Stimulated activated CD8-positive, alpha-beta memory T cell treated with anti-CD3 and anti-CD28 coated beads, Interleukin-7, amount 100 ng/mL, for 1 hour (primary cell): ENCODE results near the gene L3MBTL4.
"Not testable (repeated sequence)": the region's sequence is repeated elsewhere in the genome, so short reads cannot be mapped to it uniquely, and the experiment has no call there.

Source experiments
- DNase-seq, 2 donors: peaks; one replicate each; pipeline ENCODE4 v3.0.0-alpha.2; 2020; ENCODE audit warnings: low read depth in 2 of 2

L3MBTL4 gene

DNA sequence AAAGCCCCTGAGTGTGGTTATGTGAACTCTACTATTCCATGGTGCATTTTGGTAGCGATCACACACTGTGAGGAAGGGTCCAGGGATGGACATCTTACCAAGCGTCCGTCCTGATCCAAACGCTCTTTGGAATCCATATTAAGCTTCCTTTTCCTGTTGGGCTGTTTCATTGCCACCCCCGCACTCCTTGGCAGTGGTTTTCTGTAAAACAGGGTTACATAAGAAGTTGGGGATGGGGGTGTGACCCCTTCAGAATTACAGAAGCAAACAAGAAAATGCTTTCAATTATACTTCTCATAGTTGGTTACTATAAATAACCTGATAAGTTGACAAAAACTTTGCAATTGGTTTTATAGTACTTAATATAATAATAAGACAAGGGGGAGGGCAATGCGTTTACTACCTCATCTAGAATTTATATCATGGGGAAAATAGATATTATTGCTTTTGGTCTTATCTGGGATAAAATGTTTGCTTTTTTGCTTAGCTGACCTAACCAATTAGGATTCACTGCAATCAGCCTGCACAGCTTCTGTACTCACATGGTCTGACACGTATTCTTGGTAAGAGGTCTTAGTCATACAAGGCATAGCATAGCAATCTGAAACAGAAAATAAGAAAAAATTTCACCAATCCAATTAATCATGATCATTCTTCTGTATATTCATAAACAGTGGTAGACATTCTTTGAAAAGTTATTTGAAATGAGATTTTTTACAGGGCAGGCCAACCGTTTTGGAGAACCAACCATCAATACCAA lies 103.1 kb downstream of the L3MBTL4 start:
- no peak for DNase-seq

DNA sequence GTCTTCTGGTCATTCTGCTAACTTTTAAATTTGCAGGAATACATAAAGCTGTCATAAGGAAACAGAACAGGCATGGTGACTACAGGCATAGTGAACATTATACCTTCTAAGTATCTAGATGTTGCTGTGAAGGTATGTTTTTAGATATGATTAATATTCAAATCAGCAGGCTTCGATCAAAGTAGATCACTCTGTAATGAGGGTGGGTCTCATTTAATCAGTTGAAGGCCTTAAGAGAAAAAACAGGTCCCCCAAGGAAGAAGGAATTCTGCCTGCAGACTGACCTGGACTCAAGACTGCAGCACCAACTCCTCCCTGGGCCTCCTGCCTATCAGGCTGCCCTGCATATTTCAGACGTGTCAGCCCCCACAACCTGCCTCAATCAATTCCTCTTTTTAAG lies 104.0 kb downstream of the L3MBTL4 start:
- DNase-seq: no peak

DNA sequence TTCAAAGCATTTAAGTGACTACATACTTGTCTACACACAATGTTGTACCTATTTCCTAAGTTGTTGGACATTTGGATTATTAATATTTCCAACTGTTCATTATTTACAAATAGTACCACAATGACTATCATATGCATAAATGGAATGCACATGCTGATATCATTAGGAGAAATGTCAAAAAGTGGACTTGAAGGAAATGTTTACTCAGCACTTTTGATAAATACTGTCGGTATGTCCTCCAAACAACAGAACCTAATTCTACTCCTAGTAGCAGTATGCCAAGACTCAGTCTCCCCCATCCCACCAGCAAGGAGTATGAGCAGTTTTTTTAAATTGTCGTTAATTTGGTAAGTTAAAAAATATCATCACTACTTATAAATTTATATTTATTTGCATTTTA lies 116.8 kb downstream of the L3MBTL4 start:
- no peak for DNase-seq

DNA sequence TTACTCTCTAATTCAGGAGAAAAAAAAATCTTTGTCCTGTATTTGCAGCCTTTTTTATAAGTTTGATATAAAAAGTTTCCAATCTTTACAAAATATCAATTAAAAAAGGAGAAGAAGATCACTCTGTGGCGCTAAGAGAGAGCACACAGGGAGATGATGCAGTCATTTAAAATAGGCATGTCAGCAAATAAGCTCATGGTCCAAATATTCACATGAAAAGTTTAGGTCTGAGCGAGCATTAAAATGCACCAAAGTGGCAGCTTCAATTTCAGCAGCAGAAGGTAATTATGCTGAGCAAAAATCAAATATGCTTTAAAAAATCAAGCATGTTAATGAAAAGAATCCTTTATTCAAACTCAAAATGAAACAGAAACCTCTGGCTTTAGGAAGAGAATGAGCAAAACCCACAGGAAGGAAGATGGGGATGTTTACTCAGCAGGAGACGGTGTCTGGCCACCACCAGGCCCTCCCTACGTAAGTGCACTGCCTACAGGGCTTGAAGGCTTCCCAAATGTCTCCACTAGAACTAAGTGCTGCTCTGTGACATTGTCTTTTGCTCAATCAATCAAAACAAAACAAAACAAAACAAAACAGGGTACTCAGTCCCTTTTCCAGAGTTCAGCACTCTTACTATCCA lies 120.4 kb downstream of the L3MBTL4 start:
- no peak for DNase-seq

DNA sequence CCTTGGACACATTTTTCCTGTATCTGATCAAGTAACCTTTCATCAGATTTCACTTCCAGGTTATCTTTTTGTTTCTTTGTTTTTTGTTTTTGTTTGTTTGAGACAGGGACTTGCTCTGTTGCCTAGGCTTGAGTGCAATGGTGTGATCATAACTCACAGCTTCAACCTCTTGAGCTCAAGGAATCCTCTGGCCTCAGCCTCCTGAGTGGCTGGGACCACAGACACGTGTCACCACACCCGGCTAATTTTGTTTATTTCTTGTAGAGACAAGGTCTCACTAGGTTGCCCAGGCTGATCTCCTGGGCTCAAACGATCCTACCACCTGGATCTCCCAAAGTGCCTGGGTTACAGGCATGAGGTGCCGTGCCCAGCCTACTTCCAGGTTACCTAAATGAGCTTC lies 124.9 kb downstream of the L3MBTL4 start:
- no peak for DNase-seq

DNA sequence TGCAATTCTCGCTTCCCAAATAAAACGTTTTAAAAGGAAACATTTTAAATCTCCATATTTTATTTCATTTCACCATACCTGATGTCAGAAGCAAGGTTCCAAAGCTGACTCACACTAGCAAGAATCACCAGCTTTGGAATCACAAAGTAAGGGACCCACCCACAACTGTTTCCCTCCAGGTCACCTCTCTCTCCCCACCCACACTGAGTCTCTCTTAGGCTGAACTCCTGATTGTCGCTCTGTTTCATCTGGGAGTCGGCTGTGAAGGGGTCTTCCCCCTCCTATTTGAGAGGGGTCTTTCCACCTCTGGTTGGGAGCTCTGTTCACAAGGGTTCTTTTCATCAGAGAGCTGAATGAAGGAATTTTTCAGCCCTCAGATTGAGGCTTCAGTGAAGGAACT lies 128.1 kb downstream of the L3MBTL4 start:
- DNase-seq: no peak

DNA sequence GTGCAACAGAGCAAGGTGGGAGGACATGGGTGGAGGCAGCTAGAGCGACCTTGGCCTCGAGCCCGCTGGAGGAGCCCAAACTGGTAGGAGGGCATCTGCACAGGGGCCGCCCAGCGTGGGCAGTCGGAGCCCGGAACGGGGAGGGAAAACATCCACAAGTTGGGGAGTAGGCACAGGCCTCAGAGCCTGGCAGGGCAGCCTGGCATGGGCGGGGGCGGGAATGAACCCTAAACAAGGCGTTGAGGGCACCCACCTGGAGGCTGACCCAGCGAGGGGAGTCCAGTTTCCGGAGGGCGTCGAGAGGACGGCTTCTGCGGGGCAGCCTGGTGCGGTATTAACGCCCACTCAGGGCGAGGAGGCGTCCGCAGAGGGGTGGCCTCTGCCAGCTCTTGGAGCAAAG lies 129.9 kb downstream of the L3MBTL4 start:
- DNase-seq: no peak

DNA sequence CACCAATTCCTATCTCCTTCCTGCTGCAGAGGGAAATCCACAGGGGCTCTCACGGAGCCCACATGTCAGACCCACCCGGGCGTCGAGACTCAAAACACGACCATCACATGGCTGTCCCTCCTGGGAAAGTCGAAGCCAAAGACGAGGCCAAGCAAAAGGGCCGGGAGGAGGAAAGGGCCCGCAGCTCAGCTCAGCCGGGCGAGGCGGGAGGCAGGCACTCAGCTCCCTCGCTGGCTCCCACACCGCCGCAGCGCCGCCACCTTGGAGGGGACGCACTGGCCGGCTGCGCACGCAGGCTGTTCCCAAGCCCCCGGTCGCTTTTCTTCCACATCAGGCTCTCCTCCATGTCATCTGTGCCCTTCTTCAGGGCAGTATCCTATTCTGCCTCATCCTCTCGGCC lies 130.4 kb downstream of the L3MBTL4 start:
- DNase-seq: no peak

DNA sequence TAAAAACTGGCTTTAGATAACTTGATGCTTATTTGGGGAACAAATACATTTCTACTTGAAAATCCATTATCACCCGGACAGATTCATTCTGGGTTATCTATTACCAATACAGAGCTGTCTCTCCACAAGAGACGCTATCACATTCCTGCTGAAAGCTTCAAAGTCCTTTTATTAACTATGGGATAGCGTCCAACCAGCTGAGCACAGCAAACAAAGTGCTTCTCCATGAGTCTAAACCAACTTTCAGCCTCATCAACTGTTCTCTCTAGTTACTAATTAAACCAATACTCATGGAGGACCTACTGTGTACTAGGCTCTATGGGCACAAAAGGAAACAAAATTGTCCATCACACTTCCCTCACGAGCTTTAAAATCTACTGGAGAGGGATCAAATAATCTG lies 132.8 kb downstream of the L3MBTL4 start:
- DNase-seq: no peak

DNA sequence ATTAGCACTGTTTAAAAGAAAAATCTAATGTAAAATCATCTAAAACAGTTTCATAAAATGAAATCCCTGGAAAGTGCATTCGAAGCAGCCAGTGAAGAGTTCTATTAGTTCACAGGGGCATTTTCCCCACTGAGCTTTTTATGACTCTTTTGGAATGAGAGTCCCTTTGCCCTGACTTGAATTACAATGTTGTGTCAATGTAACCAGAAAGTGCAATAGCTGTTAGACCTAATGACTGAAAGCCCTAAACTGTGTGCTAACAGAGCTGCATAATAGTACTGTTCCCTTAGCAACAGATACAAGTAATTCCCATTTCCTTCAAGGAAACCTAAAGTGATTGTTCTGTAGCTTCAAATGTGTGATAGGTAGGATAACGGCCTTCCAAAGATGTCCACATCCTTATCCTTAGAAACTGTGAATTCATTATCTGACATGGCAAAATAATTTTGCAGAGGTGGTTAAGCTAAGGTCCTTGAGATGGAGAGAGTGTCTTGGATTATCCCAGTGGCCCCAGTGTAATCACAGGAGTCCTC lies 134.4 kb downstream of the L3MBTL4 start:
- no peak for DNase-seq

DNA sequence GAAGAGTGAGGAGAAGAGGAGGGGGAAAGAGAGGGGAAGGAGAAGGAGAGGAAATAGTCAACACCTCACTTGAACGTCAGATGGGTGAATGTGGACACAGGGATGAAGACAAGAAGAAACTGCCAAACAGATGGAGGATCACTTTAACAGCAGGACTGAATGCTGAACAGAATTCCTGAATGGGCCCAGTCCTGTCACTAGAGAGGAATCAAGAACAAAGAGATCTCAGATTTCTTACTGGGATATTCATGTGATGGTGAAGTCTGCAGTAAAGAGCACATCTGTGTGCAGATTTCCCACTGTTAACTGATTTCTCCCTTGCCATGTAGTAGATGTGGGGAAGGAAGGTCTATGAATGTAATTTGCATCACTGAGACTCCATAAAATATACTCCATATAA lies 135.4 kb downstream of the L3MBTL4 start:
- DNase-seq: no peak

DNA sequence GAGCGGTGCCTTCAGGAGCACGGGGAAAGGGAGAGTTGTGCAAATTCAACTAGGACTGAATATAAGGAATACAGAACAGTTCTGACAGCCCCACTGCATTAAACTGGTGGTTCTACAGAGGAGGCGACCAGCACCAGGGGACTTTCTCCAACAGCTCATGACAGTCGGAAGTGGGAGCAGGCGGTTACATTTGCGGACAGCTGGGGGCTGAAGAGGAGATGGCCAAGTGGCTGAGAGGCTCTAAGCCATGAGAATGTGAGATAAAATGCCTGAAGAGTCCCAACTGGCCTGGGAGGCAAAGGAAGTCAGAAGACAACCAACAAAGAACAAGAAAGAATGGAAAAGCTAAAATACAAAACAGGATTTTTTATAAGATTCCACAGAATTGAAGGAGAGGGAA lies 141.3 kb downstream of the L3MBTL4 start:
- DNase-seq: no peak

DNA sequence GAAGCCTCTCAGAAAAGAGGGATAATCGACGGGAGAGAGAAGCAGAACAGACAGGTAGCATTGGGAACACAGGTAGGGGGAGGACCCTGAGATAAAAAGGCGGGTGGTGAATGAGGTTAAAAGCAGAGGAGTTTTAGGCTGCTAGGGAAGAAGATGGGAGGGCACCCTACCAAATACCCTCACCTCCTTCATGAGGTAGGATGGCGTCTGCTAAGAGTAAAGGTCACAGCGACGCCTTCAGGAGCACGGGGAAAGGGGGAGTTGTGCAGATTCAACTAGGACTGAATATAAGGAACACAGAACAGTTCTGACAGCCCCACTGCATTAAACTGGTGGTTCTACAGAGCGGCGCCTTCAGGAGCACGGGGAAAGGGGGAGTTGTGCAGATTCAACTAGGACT lies 142.6 kb downstream of the L3MBTL4 start:
- DNase-seq: not testable (repeated sequence)

DNA sequence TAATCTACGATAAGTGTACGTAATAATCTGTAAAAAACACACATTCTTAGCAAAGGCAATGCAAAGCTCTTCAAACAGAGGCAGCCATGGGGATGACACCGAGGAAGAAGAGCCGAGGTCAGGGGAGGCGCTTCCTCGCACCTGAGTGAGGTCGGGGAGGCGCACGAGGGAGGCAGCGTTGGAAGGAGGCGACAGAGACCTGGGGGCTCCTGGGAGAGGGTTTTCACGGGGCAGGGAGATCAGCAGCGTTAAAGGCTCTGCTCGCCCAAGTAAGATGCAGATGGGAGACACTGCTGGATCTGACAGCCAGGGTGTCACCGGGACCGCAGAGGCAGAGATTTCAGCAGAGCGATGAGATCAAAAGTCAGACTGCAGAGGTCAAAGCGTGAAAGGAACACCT lies 143.1 kb downstream of the L3MBTL4 start:
- no peak for DNase-seq

DNA sequence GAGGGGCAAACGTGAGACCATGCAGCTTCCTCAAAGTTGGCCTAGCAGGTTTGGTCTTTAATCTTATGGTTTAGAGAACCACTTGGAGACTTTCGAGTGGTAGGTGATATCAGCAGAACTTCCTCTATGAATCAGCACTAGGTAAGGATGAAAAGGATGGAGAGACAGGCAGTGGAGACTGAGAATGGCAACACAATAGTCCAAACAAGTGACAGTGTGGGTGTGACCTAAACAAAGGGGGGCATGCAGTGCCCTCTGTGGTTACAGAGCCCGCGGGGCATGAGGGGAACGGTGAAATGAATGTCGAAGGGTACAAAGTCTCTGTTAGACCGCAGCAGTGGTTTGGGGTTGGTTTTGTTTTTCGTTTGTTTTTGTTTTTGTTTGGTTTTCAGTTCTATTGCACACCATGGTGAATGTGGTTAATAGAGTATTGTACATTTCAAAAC lies 143.9 kb downstream of the L3MBTL4 start:
- no peak for DNase-seq

DNA sequence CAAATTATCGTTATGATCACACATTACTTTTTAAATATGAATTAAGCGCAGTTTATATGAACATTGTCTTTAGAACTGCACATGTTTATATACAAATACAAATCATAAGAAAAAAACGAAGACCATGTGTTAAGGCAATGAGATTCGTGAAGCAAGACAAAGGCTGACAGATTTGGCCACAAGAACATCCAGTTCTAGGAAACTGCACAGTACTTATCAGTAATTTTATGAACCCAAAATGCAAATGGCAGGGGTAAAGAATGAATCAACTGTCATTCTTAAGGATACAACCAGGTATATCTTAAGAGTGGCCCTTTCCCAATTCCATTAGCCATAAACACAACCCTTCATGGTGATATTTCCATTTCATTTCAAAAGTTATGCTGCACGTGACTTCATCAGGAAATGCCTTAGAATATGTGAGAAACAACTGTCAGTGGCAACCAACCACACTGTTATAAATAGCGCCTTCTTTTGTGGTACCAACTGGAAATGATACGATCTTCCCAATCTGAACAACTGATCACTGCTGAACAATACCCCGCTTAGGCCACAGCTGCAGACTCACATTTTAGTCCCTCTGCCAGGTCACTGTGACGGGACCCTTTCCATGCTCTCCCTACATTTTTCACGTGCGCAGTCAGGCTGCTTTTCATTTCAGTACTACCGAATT lies 144.9 kb downstream of the L3MBTL4 start:
- DNase-seq: no peak

DNA sequence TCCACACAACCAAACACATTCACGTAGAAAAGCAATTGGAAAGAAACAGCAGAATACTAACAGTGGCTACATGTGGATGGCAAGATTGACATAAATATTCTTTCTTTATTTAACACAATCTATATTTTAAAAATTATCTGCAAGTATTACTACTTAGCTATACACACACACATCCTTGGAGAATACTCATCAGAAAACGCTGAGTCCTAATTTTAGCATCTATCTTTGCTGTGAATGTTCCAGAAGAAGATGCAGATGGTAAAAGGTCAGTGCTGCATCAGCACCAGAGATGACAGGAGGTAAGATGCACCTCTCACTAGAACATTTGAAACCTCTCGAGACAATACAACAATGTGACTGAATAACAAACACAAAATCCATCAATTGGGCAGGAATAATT lies 148.5 kb downstream of the L3MBTL4 start:
- DNase-seq: no peak

DNA sequence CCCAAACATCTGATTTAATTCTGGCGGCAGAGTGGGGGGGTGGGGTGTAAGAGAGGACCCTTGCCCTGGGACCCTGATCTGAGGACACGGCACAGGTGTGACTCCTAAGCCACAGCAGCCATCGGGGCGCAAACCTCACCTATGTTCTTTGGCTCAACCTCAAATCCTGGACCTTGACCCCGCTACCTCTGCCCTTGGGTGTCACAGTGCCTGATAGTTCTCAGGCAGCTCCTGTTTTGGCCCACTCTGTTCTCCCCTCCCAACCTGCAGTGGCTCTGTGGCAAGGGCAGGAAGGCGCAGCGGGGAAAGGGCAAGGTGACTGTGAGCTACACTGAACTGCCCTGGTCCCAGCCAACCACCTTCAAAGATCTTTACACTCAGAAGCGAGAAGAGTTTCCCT lies 152.8 kb downstream of the L3MBTL4 start:
- no peak for DNase-seq

DNA sequence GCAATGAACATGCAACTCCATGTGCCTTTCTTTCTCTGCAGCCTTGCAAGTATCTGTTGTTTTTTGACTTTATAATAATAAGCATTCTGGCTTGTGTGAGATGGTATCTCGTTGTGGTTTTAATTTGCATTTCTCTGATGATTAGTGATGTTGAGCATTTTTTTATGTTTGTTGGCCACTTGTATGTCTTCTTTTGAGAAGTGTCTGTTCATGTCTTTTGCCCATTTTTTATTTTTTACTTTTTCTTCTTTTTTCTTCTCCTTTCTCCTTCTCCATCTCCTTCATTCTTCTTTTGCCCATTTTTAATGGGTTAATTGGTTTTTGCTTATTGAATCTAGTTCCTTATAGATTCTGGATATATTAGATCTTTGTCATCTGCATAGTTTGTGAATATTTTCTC lies 155.4 kb downstream of the L3MBTL4 start:
- DNase-seq: not testable (repeated sequence)

DNA sequence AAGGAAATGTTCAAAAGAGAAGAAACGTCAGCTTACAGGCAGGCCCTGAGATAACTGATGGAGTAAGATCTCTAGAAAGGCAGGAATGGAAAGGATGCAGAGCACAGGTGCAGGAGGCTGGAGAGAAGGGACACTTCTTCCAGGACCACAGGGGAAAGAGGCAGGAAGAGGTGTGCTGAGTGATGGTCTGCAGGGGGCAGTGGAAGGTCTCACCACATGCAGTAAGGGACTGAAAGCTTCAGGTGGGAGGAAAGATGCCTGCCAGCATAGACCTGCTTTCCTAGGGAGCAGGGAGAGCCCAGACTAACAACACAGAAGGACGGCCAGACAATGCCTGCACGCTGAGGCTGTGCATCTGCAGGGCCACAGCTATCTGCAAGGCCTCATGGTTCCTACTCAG lies 156.8 kb downstream of the L3MBTL4 start:
- DNase-seq: no peak

DNA sequence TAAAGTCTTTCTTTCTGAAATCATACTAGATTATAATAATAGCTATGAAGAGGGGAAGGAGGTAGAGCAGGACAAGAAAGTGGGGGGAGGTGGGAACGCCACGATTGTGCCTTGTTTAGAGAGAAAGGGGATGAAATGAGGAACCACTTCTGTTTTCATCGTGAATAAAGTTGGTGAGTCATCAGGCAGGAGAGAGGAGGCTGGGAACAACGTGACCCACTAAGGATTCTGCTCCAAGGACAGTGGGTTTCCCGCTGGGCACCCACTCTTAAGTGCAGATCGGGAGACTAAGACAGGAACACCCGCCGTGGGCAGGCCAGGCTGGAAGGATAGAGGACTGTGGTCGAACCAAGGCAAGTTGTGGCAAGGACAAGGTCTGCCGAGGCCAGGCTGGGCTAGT lies 158.2 kb downstream of the L3MBTL4 start:
- no peak for DNase-seq

DNA sequence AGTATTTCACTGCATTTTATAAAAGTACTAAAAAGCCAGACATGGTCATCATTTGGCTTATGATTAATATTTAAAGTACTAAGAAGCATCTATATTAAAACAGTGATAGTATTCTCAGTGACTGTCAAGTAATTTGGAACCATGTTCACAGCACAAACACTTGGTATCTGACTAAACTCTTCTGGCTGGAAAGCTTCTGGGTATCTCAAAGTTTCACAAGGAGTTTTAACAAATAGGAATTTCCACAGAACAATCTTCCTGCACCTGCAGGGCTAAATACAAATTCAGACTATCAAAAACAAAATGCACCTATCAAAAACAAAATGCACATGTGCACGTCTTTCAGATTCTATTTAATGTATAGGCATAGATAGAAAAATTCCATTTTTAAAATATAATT lies 158.8 kb downstream of the L3MBTL4 start:
- no peak for DNase-seq
